NCI-H82 treated with DMSO at 0.1 percent for 48 hours (cell line): ENCODE results near the gene IFI6.
"Not testable (repeated sequence)": the region's sequence is repeated elsewhere in the genome, so short reads cannot be mapped to it uniquely, and the experiment has no call there.

Experiments
- DNase-seq: peaks from one replicate; lab custom pipeline; 2025; ENCODE audit not compliant: unreplicated experiment; lab: John Stamatoyannopoulos, UW

Gene IFI6, protein sequence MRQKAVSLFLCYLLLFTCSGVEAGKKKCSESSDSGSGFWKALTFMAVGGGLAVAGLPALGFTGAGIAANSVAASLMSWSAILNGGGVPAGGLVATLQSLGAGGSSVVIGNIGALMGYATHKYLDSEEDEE

GRCh38 chr1:27671964-27672749 lies at the start of gene IFI6:
IFI6 (minus strand) TSS chr1:27672192; CDS start chr1:27669314, 2,878 bp downstream.
- peak; percentile 63 for DNase-seq

DNA sequence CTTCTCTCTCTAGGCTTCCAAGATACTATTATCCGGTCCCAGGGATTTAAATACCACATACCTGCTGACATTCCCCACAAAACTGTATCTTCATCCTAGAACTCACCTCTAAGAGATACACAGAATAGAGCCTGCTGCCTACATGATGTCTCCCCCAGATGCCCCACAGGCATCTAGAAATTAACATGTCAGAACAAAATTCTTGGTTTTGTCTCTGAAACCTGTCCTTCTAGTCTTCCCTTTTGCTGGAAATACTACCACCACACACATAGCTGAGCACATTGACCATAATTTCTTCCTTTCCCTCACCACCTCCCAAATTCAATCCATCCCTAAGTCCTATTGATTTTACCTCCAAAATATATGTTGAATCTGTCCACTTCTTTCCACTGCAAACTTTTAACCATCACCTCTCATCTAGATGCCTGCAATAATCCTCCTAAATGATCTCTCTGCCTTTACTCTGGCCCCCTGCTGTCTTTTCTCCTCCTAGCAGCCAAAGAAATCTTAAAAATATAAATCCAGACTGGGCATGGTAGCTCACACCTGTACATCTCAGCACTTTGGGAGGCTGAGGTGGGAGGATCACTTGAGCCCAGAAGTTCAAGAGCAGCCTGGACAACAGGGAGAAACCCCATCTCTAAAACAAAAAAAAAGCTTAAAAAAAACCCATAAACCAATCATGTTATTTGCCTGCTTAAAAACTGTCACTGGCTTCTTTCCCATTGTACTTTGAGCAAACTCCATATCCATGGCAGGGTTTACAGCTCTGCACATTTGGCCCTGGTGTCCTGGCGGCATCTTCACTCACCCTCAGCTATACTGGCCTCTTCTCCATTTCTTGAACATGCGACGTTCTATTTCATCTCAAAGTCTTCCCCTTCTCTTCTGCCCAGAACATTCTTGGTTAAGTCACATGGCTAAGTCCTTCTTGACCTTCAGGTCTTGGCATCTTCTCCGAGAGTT lies 47.6 kb upstream of the IFI6 start:
- peak; percentile 17 for DNase-seq

- DNase-seq, result no peak
Measured at GRCh38 chr1:27716262-27716895, 44.4 kb upstream of the IFI6 start.

DNA sequence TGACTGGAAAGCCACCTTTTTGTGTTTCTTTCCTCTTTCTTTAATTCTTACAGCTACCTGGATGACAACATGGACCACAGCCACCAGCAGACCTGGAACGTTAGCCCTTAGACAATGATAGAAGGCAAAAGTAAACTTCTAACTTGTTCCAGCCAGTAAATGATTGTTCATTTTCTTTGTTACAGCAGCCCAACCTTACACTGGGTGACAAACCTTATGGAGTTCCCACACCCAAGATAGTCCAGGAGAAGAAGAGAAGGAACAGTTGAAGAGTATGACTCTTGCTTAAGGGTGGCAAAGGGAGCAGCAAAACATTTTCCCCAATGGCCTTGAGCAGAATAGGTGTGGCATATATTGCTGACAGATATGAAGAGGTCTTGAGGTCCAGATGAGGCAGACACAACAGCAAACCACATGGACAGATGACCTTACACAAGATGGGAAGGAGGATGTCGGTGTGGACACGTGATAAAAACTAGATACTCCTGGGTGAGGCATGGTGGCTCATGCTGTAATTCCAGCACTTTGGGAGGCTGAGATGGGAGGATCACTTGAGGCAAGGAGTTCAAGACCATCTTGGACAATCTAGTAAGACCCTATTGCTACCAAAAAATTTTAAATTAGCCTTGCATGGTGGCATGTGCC lies 42.0 kb upstream of the IFI6 start:
- DNase-seq, result no peak

GRCh38 chr1:27713139-27713725 lies 41.2 kb upstream of the IFI6 start:
- DNase-seq, result no peak

GRCh38 chr1:27710574-27710973 lies 38.6 kb upstream of the IFI6 start:
- no peak for DNase-seq

DNA sequence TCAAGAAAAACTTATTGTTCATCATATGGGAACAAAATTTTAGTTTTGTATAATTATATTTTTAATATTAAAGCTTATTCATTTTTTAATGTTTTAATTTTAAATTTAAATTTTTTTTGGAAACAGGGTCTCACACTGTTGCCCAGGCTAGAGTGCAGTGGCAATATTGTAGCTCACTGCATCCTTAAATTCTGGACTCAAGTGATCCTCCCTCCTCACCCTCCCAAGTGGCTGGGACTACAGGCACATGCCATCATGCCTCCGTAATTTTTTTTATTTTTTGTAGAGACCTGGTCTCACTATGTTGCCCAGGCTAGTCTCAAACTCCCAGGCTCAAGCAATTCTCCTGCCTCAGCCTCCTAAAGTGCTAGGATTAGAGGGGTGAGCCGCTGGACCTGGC lies 33.6 kb upstream of the IFI6 start:
- DNase-seq, result no peak

GRCh38 chr1:27704958-27705357 lies 33.0 kb upstream of the IFI6 start:
- no peak for DNase-seq

DNA sequence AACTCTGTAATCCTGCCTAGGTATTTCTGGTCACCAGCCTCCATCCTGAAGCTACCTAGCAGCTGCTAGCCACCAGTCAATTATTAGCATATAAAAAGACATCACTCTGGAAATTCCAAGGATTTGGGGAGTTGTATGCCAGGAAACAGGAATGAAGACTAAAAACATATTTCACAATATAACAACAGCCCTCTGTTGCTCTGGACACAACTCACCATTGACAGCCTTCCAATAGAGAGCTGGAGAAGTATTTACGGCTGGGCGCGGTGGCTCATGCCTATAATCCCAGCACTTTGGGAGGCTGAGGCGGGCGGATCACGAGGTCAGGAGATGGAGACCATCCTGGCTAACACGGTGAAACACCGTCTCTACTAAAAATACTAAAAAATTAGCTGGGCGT lies 24.8 kb upstream of the IFI6 start:
- not testable (repeated sequence) for DNase-seq

DNA sequence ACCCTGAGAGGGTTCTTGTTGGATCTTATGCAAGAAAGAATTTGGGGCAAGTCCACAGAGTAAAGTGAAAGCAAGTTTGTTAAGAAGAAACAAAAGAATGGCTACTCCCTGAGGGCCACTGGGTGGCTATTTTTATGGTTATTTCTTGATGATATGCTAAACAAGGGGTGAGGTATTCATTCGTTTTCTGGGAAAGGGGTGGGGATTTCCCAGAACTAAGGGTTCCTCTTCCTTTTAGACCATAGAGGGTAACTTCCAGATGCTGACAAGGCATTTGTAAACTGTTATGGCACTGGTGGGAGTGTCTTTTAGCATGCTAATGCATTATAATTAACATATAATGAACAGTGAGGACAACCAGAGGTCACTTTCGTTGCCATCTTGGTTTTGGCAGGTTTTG lies 18.2 kb upstream of the IFI6 start:
- no peak for DNase-seq

DNA sequence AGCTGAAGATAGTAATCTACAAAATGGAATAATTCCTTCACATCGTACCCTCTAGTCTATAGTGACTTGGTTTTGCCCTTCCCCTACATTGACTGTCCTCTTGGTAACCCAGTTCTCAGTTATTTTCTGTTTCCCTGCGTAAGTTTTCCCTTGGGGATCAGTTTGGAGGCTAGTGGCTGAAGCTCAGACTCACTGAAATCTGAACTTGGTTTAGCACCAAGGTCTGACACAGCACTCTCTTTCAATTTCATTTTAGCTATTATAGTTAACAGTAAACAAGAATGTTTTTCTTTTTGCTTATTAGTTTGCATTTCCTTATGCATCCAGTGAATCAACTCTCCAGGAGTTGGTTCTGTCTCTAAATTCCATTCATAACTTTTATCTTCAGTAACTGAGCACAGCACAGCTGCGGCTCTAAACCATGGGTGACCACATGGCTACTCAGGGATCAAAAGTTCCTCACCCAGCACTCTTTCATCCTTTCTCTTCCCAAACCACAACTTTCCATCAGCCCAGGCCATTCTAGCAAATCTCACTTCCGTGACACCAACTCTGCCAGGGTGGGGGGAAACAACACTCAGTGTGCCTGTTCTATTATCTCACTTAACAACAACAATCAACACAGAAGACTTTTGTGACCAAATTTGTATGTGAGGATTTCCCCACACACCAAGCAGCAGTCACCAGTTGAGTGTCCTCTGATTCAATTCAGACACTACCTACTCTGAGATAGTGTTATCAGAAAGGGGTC lies 17.6 kb upstream of the IFI6 start:
- no peak for DNase-seq

- DNase-seq, result no peak
Measured at GRCh38 chr1:27687906-27688305, 15.9 kb upstream of the IFI6 start.

GRCh38 chr1:27686223-27686990 lies 14.4 kb upstream of the IFI6 start:
- peak; percentile 83 for DNase-seq

GRCh38 chr1:27684176-27684575 lies 12.2 kb upstream of the IFI6 start:
- no peak for DNase-seq

DNA sequence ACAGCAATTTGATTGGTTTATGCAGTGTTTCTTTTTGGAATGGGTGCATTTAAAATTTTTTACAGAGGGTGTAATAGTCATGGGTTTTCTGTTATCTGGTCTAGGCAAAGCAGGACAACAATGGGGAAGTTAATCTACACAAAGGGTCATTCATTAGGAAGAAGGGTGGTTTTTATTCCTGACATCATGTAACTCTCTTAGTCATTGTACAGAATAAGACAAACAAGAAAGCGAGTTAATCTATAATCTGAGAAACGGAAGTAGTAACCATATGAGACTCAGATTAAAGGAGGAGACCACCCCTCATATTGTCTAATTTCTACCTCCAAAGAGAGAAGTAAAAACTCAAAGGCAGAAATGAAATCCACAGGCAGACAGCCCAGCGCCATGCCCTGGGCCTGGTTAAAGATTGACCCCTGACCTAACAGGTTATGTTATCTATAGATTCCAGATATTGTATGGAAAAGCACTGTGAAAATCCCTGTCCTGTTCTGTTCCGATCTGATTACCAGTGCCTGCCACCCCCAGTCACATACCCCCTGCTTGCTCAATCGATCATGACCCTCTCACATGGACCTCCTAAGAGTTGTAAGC lies 10.5 kb upstream of the IFI6 start:
- no peak for DNase-seq

DNA sequence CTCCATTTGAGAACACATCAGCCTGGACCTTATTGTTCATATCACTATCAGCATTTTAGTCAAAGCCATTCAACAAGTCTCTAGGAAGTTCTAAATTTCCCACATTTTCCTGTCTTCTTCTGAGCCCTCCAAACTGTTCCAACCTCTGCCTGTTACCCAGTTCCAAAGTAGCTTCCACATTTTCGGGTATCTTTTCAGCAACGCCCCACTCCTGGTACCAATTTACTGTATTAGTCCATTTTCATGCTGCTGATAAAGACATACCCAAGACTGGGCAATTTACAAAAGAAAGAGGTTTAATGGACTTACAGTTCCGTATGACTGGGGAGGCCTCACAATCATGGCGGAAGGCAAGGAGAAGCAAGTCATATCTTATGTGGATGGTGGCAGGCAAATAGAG lies 9.6 kb upstream of the IFI6 start:
- DNase-seq, result not testable (repeated sequence)

DNA sequence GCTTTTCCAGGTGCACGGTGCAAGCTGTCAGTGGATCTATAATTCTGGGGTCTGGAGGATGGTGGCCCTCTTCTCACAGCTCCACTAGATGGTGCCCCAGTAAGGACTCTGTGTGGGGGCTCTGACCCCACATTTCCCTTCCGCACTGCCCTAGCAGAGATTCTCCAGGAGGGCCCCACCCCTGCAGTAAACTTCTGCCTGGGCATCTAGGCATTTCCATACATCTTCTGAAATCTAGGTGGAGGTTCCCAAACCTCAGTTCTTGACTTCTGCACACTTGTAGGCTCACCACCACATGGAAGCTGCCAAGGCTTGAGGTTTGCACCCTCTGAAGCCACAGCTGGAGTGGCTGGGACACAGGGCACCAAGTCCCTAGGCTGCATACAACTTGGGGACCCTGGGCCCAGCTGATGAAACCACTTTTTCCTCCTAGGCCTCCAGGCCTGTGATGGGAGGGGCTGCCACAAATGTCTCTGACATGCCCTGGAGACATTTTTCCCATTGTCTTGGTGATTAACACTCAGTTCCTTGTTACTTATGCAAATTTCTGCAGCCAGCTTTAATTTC lies 8.3 kb upstream of the IFI6 start:
- not testable (repeated sequence) for DNase-seq

DNA sequence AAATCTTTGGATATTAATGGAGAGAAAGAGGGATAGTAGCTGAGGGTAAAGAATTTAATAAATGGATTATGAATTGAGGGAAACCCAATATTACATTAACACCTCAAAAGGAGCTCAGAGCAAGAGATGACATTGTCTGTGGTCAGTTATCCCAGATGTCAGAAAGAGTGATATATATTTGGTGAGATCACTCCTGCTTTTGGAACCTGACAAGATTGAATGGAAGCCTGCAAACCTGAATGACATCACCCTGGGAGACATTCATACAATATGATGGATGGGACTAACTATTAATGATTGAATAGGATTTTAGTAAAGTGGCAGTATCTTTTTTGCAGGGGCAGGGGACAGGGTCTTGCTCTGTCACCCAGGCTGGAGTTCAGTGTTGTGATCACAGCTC lies 6.8 kb upstream of the IFI6 start:
- DNase-seq, result no peak
